T-helper 1 cell treated with Interleukin-12 subunit alpha and Interleukin-12 subunit beta and Interleukin-4 antibody, amounts not matched to agents 30 μg/mL and 1 μg/mL, for 36 hours (primary cell): ENCODE measurements around the gene MDM2.

Source experiments
- H3K27ac Mint-ChIP-seq: one replicate; pipeline ENCODE4 v1.8.0; 2021; ENCODE audit warnings: mild to moderate bottlenecking, mixed read lengths
- H3K27me3 Mint-ChIP-seq: one replicate; pipeline ENCODE4 v1.8.0; 2021; ENCODE audit warnings: low read depth, mixed read lengths
- H3K36me3 Mint-ChIP-seq: one replicate; pipeline ENCODE4 v1.8.0; 2021; ENCODE audit warnings: low read depth, mixed read lengths
- H3K4me1 Mint-ChIP-seq: one replicate; pipeline ENCODE4 v1.8.0; 2021; ENCODE audit warnings: low read depth, mixed read lengths
- H3K4me3 Mint-ChIP-seq: one replicate; pipeline ENCODE4 v1.8.0; 2021; ENCODE audit warnings: mild to moderate bottlenecking, moderate library complexity, mixed read lengths
- H3K9me3 Mint-ChIP-seq: one replicate; pipeline ENCODE4 v1.8.0; 2021; ENCODE audit warnings: mixed read lengths

The MDM2 gene

GRCh38 chr12:68870443-68870842 is 62.5 kb downstream of the MDM2 start:
- H3K36me3 Mint-ChIP-seq: peaks cover 1% of the 10 kb centered on the region
- H3K4me1 Mint-ChIP-seq: peaks cover 3% of the 10 kb centered on the region
- no peak overlapping the region for H3K4me3 Mint-ChIP-seq
- no peaks in the 10 kb centered on the region for H3K27me3 Mint-ChIP-seq
- H3K9me3 Mint-ChIP-seq: no peaks in the 10 kb centered on the region
- H3K27ac Mint-ChIP-seq: no peak overlapping the region

GRCh38 chr12:68871396-68871795 is 63.4 kb downstream of the MDM2 start:
- no peaks in the 10 kb centered on the region for H3K27me3 Mint-ChIP-seq
- H3K4me1 Mint-ChIP-seq: peaks cover 2% of the 10 kb centered on the region
- H3K27ac Mint-ChIP-seq: no peak overlapping the region
- no peak overlapping the region for H3K4me3 Mint-ChIP-seq
- peaks cover 1% of the 10 kb centered on the region for H3K36me3 Mint-ChIP-seq
- no peaks in the 10 kb centered on the region for H3K9me3 Mint-ChIP-seq

GRCh38 chr12:68871921-68872320 is 63.9 kb downstream of the MDM2 start:
- Mint-ChIP-seq H3K4me1 (peaks cover 6% of the 10 kb centered on the region), H3K4me3 (no peak overlapping the region), H3K27ac (no peak overlapping the region), H3K9me3 (no peaks in the 10 kb centered on the region), H3K36me3 (peaks cover 3% of the 10 kb centered on the region), H3K27me3 (no peaks in the 10 kb centered on the region)

GRCh38 chr12:68873316-68873715 is 65.3 kb downstream of the MDM2 start:
- Mint-ChIP-seq H3K4me1 (peaks cover 8% of the 10 kb centered on the region), H3K4me3 (no peak overlapping the region), H3K36me3 (peaks cover 1% of the 10 kb centered on the region)

GRCh38 chr12:68876461-68876860 is 68.5 kb downstream of the MDM2 start:
- no peaks in the 10 kb centered on the region for H3K27me3 Mint-ChIP-seq
- no peak overlapping the region for H3K4me3 Mint-ChIP-seq
- peak overlapping the region; percentile 1 for H3K27ac Mint-ChIP-seq
- H3K36me3 Mint-ChIP-seq: peaks cover 3% of the 10 kb centered on the region
- peaks cover 8% of the 10 kb centered on the region for H3K4me1 Mint-ChIP-seq
- H3K9me3 Mint-ChIP-seq: peaks cover 8% of the 10 kb centered on the region

More at GRCh38 chr12:68873316-68873715, 65.3 kb downstream of the MDM2 start:
- Mint-ChIP-seq H3K27ac (no peak overlapping the region), H3K9me3 (no peaks in the 10 kb centered on the region), H3K27me3 (no peaks in the 10 kb centered on the region)

GRCh38 chr12:68877583-68877982 is 69.6 kb downstream of the MDM2 start:
- Mint-ChIP-seq H3K4me1 (peaks cover 8% of the 10 kb centered on the region), H3K4me3 (no peak overlapping the region), H3K27ac (no peak overlapping the region)

GRCh38 chr12:68878283-68878682 is 70.3 kb downstream of the MDM2 start:
- H3K27ac Mint-ChIP-seq: no peak overlapping the region
- H3K9me3 Mint-ChIP-seq: peaks cover 11% of the 10 kb centered on the region
- peaks cover 8% of the 10 kb centered on the region for H3K36me3 Mint-ChIP-seq
- H3K4me3 Mint-ChIP-seq: no peak overlapping the region
- no peaks in the 10 kb centered on the region for H3K27me3 Mint-ChIP-seq
- H3K4me1 Mint-ChIP-seq: peaks cover 8% of the 10 kb centered on the region

More at GRCh38 chr12:68877583-68877982, 69.6 kb downstream of the MDM2 start:
- H3K9me3 Mint-ChIP-seq: peaks cover 11% of the 10 kb centered on the region
- no peaks in the 10 kb centered on the region for H3K27me3 Mint-ChIP-seq
- H3K36me3 Mint-ChIP-seq: peaks cover 8% of the 10 kb centered on the region

- H3K27ac Mint-ChIP-seq: no peak overlapping the region
- H3K4me3 Mint-ChIP-seq: no peak overlapping the region
- H3K36me3 Mint-ChIP-seq: peaks cover 8% of the 10 kb centered on the region
- peaks cover 11% of the 10 kb centered on the region for H3K9me3 Mint-ChIP-seq
- H3K4me1 Mint-ChIP-seq: peaks cover 8% of the 10 kb centered on the region
- H3K27me3 Mint-ChIP-seq: no peaks in the 10 kb centered on the region
These were observed 70.9 kb downstream of the MDM2 start for GRCh38 chr12:68878846-68879245.

GRCh38 chr12:68880660-68881325 is 72.8 kb downstream of the MDM2 start:
- Mint-ChIP-seq H3K4me1 (peaks cover 8% of the 10 kb centered on the region), H3K27ac (no peak overlapping the region), H3K27me3 (no peaks in the 10 kb centered on the region), H3K36me3 (peaks cover 8% of the 10 kb centered on the region), H3K9me3 (peaks cover 11% of the 10 kb centered on the region), H3K4me3 (no peak overlapping the region)

GRCh38 chr12:68882251-68882964 is 74.4 kb downstream of the MDM2 start:
- Mint-ChIP-seq H3K27me3 (no peaks in the 10 kb centered on the region), H3K9me3 (peaks cover 11% of the 10 kb centered on the region), H3K4me1 (no peaks in the 10 kb centered on the region), H3K36me3 (peaks cover 7% of the 10 kb centered on the region), H3K4me3 (no peak overlapping the region), H3K27ac (no peak overlapping the region)

GRCh38 chr12:68883151-68883550 is 75.2 kb downstream of the MDM2 start:
- no peak overlapping the region for H3K4me3 Mint-ChIP-seq
- H3K4me1 Mint-ChIP-seq: no peaks in the 10 kb centered on the region
- H3K27me3 Mint-ChIP-seq: no peaks in the 10 kb centered on the region
- peaks cover 11% of the 10 kb centered on the region for H3K9me3 Mint-ChIP-seq
- peaks cover 7% of the 10 kb centered on the region for H3K36me3 Mint-ChIP-seq
- no peak overlapping the region for H3K27ac Mint-ChIP-seq

GRCh38 chr12:68884251-68884650 is 76.3 kb downstream of the MDM2 start:
- Mint-ChIP-seq H3K9me3 (peaks cover 7% of the 10 kb centered on the region), H3K27ac (no peak overlapping the region), H3K4me3 (no peak overlapping the region), H3K36me3 (peaks cover 7% of the 10 kb centered on the region), H3K4me1 (peaks cover 5% of the 10 kb centered on the region), H3K27me3 (no peaks in the 10 kb centered on the region)

- H3K4me3 Mint-ChIP-seq: no peak overlapping the region
- H3K27ac Mint-ChIP-seq: no peak overlapping the region
- H3K9me3 Mint-ChIP-seq: peaks cover 7% of the 10 kb centered on the region
- peaks cover 8% of the 10 kb centered on the region for H3K4me1 Mint-ChIP-seq
- H3K27me3 Mint-ChIP-seq: no peaks in the 10 kb centered on the region
- peaks cover 7% of the 10 kb centered on the region for H3K36me3 Mint-ChIP-seq
These were observed 77.4 kb downstream of the MDM2 start for GRCh38 chr12:68885381-68885780.

- H3K36me3 Mint-ChIP-seq: peaks cover 7% of the 10 kb centered on the region
- peaks cover 3% of the 10 kb centered on the region for H3K9me3 Mint-ChIP-seq
- peaks cover 17% of the 10 kb centered on the region for H3K4me1 Mint-ChIP-seq
- no peak overlapping the region for H3K4me3 Mint-ChIP-seq
- no peaks in the 10 kb centered on the region for H3K27me3 Mint-ChIP-seq
- H3K27ac Mint-ChIP-seq: no peak overlapping the region
These were observed 78.9 kb downstream of the MDM2 start for GRCh38 chr12:68886636-68887572.
